D721Med (cell line): ENCODE results near the gene SORL1.

ENCODE experiments used
- DNase-seq: peaks from one replicate; pipeline ENCODE4 v3.0.0; 2011; ENCODE audit warnings: low spot score; ENCODE audit not compliant: insufficient read length
- FAIRE-seq: peaks from 2 replicates; lab custom pipeline; 2011; peaks lifted over from hg19 to GRCh38; lab: Jason Lieb, UNC
- CTCF ChIP-seq: IDR thresholded peaks from 2 replicates; pipeline ENCODE4 v1.5.1; 2012; ENCODE audit warnings: mild to moderate bottlenecking, control low read depth; ENCODE audit not compliant: insufficient read depth; ENCODE audit errors: missing control alignments

Gene SORL1

DNA sequence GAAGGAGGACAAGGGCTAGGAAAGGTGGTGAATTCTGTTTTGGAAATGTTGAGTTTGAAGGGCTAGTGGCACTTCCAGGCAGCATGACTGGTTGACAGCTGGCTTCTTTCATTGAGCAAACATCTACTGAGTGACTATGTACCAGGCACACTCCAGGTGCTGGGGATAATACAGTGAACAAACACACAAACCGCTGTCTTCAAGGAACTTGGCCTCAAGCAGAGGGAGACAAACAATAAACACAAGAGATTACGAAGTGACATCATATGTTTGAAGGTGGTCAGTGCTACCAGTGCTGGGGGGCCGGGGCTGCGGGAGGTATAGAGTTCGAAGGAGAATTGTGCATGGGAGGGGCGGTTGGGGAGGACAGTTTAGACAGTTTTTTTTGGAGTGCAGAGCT lies 197.7 kb downstream of the SORL1 start:
- no peak for TF ChIP-seq CTCF
- FAIRE-seq (no peak), DNase-seq (no peak)

GRCh38 chr11:121650351-121651256 lies 198.5 kb downstream of the SORL1 start:
- FAIRE-seq (no peak), DNase-seq (no peak)
- no peak for TF ChIP-seq CTCF

DNA sequence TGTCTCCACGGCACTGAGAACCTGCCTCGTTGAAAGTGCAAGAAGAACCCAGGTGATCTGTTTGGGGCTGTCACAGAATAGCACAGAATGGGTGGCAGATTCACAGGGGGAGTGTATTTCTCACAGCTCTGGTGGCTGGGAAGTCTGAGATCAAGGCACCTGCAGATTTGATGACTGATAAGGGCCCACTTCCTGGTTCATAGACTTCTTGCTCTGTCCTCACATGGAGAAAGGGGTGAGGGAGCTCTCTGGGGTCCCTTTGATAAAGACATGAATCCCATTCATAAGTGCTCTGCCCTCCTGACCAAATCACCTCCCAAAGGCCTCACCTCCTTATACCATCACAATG lies 199.1 kb downstream of the SORL1 start:
- FAIRE-seq (no peak), DNase-seq (no peak)
- TF ChIP-seq CTCF = no peak

DNA sequence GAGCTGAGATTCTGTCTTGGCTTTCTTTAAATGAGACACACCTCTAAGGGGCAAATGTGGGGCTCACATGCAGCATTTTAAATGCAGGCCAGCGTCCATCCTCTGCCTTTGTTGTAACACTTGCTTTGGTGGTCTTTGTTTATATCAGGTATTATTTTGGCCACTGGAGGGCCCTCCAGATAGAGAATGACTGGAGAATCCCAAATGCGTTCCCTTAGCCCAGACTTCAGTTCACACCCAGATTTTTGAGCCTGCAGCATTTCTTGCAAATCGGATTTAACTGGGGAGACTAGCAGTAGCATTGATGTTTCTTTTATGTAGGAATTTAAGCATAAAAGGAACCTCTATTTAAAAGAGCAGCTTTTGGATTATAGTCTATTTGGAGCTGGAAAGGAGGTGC lies 200.9 kb downstream of the SORL1 start:
- peak; percentile 45 for TF ChIP-seq CTCF
- DNase-seq (no peak), FAIRE-seq (no peak)

- DNase-seq (no peak), FAIRE-seq (no peak)
- TF ChIP-seq CTCF = no peak
Observed at GRCh38 chr11:121654259-121654842, 202.2 kb downstream of the SORL1 start.

GRCh38 chr11:121654843-121655536 lies 202.9 kb downstream of the SORL1 start:
- DNase-seq (no peak), FAIRE-seq (no peak)
- no peak for TF ChIP-seq CTCF
